ENCODE results near the gene PITPNM1.
"Not testable (repeated sequence)": the region's sequence is repeated elsewhere in the genome, so short reads cannot be mapped to it uniquely, and the experiment has no call there.

Gene PITPNM1

GRCh38 chr11:67504950-67505581, at the start of gene PITPNM1:
PITPNM1 (minus strand) TSS chr11:67505363; CDS start chr11:67504180, 1,183 bp downstream.
- peak; percentile 88 for DNase-seq

GRCh38 chr11:67551697-67552096, 46.5 kb upstream of the PITPNM1 start:
- DNase-seq = not testable (repeated sequence)

GRCh38 chr11:67551127-67551526, 46.0 kb upstream of the PITPNM1 start:
- DNase-seq = no peak

DNA sequence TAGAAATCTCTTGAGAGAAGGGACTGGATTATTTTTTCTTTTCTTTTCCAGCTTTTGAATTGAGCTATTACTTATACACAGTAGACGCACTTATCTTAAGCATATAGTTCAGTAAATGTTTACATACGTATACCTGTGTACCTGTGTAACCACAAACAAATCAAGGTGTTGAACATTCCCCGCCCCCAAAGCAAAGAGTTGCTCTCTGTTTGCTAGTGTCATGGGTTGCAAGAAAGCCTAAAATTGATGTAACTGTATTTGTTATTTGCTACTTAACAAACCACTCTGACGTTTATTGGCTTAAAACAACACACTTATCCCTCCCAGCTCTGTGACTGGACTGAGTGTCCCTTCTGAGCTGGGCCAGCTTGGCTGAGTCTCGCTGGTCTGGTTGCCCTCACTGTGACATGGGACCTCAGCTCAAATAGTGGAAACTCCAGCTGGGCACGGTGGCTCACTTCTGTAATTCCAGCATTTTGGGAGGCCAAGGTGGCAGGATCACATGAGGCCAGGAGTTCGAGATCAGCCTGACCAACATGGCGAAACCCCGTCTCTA, 43.5 kb upstream of the PITPNM1 start:
- no peak for DNase-seq

- DNase-seq = not testable (repeated sequence)
These were observed 42.9 kb upstream of the PITPNM1 start for GRCh38 chr11:67548112-67548511.

DNA sequence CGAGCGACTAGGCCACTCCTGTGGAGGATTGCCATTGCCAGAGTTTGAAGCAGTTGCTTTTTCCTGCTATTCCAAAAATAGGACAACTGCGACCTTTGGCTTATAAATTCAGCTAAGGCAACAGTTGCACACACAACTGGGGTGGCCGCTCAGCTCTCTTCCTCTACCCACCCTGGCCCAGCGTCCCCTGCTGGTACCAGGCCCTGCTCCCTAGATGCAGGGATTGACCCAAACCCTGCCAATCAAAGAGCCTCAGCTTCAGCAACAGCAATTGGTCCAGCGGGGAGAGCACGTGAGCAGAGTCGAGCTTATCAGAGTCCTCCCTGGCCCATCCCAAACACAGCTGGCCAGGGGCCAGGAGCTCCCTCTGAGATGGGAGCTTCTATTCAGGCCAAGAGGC, 40.1 kb upstream of the PITPNM1 start:
- DNase-seq = no peak

GRCh38 chr11:67544616-67545242, 39.6 kb upstream of the PITPNM1 start:
- DNase-seq = no peak

DNA sequence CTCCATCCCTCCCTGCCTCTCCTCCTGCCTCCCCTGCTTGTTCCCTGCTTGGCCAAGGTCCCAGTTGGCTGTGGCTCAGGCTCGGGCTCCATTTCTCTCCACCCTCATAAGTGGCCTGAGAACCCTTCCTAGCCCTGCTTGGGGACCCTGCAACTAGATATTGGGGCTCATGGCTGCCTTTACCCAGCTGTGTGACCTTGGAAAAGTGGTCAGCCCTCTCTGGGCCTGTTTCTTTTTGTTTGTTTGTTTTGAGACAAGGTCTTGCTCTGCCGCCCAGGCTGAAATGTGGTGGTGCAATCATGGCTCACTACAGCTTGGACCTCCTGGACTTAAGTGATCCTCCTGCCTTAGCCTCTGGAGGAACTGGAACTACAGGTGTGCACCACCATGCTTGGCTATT, 38.4 kb upstream of the PITPNM1 start:
- no peak for DNase-seq

GRCh38 chr11:67542971-67543370, 37.8 kb upstream of the PITPNM1 start:
- DNase-seq = no peak

- DNase-seq = no peak
These were observed 37.0 kb upstream of the PITPNM1 start for GRCh38 chr11:67542169-67542568.

GRCh38 chr11:67541198-67541597, 36.0 kb upstream of the PITPNM1 start:
- DNase-seq = no peak

DNA sequence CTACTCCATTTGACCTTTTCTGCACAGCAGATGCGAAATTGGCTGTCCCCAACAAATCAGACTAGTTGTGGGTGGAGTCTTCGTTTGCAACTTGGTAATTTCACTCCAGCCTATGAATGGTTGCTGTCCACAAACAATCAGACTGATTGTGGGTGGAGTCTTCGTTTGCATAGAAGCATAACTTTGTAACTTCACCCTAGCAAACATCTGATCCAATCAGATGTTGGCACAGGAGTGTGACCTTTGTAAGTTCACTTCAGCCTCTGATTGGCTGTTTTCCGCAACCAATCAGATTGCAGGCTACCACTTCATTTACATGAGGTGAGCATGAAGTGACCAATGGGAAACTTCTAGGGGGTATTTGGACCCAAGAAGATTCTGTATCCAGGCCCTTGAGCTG, 34.4 kb upstream of the PITPNM1 start:
- DNase-seq = no peak

DNA sequence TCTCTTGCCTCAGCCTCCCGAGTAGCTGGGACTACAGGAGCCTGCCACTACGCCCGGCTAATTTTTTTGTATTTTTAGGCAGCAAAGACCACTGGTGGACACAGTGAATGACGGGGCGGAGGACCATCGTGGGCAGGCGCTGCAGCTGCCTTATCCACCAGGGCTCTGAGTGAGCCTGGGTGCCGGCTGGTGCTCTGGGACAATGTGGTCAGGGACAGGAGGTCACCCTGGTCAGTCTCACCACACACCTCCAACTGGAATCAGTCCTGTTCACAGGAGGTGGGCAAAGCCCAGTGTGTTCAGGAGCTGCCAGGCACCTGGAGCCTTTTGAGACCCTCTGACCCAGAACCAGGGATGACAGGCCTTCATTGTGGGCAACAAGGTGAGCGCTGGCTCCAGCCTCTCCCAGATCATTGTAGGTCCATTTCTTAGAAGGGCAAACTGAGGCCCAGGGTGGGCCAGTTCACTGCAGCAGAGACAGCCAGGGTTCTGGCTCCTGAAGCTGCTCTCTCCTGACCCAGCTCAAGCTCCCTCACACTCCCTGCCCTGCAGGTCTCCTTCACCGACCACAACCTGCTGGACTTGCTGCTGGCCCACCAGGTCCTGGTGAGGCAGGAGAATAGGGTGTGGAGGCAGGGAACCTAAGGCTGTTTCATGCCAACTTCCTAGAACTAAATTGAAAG, 33.8 kb upstream of the PITPNM1 start:
- DNase-seq = no peak

DNA sequence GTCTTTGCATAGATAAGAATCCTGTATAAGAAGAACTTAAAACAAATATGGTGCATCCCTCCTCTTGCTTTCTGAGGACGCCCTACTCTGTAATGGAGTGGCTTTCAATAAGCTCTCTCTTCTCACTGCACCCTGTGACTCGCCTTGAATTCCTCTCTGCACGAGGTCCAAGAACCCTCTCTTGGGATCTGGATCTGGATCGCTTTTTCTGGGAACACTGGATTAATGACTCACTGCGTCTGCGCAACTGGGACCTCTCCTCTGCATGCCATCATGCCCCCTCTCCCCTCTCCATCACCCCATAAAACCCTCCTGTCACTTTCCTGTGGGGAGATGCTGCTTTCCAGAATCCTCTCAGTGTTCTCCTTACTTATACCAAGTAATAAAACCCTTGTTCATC, 33.1 kb upstream of the PITPNM1 start:
- DNase-seq = no peak

- no peak for DNase-seq
These were observed 30.4 kb upstream of the PITPNM1 start for GRCh38 chr11:67535561-67535960.

GRCh38 chr11:67534070-67534679, 29.0 kb upstream of the PITPNM1 start:
- DNase-seq = no peak

DNA sequence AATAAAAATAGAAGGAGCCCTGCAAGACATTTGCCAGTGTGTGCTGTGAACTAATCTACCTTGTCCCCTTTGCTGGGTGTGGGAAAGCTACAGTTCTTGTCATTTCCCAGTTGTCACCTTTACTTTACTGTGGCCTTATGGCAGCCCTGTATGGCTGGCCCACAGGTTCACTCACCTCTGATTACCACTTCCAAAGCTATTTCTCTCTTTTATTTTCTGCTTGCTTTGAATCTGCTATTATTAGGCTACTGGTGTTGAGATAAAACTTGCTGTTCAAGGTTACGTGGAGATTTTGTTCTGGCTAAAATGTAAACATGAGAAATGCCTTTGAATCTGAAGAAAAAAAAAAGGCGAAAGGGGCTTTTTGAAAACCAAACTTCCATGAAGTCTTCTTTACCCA, 27.7 kb upstream of the PITPNM1 start:
- DNase-seq = no peak

DNA sequence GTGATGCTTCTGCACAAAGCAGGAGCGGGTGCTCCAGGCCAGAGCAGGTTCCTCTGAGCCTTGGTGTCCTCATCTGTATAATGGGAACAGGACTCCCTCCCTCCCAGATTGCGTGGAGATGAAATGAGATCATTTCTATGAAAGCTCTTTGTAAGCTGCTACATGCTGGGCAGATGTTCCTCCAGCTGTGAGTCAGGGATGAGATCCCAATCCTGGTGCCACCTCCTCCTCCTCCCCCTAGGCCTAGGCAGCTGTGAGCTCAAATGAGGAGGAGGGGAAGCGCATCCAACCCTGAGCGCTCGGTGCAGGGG, 25.1 kb upstream of the PITPNM1 start:
- DNase-seq = no peak

DNA sequence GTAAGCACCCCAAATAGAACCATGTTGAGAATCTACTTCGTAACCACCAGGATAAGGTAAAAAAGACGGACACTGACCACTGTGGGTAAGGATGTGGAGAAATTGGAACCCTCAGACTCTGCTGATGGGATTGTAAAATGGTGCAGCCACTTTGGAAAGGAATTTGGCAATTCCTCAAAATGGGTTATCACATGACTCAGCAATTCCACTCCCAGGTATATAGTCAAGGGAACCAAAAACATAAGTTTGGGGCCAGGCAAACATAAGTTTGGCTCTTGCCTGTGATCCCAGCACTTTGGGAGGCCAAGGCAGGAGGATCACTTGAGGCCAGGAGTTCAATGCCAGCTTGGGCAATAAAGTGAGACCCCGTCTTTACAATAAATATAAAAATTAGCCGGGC, 23.2 kb upstream of the PITPNM1 start:
- DNase-seq = no peak

GRCh38 chr11:67525275-67525976, 20.3 kb upstream of the PITPNM1 start:
- no peak for DNase-seq

GRCh38 chr11:67524480-67524808, 19.3 kb upstream of the PITPNM1 start:
- DNase-seq = no peak

DNA sequence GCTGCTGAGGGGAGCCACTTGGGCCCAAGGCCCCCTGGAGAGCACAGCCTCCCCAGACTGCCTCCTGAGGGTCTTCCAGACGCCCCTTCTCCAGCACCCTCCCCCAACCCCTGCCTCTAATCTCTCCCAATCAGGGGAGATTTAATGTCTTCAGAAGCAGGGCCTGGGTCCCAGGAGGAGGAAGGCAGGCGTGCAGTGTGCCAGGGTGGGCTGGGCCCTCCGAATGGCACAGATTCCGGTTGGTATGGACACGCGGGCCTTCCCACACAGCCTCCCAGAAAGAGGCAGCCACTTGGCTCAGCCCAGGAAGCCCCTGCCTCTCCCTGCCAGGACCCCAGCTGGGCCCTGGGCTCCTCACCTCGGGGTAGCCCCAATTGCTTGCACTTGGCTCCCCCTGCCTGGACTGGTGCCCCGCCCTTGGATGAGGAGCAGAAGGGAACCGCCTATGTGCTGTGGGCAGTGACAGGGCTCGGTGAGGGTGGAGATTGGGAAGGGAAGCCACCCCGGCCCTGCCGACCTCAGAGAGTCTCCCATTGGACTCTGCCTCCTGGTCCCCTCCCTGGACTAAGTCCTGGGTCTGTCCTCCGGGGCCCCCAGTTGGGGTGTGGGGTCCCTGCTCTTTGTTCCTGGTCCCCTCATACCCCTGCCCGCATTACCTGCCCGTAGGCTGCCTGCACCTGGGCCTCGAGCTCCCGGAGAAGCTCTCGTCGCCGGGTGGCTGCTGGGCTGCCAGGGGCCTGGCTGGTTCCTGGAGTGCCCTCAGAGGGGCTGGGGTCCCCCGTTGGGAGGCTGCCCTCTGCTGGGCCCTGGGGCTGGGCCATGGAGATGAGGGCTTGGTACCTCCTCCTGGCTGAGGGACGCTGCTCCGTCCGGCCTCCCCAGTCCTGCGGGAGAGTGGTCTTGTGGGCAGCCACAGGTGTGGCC, 18.7 kb upstream of the PITPNM1 start:
- no peak for DNase-seq
